K562 (cell line): Measurements from ENCODE around the gene SF3B3.

Experiments used
- JUNB ChIP-seq: fragments of 450-650 bp; formaldehyde crosslinking; conservative IDR thresholded peaks from 2 replicates; pipeline ENCODE4 v1.4.0; 2020; ENCODE audit warnings: mild to moderate bottlenecking
- KLF6 ChIP-seq: fragments of 250-450 bp; sonication (Bioruptor Pico); IDR thresholded peaks from 2 replicates; pipeline ENCODE4 v1.4.0; 2020; ENCODE audit warnings: mild to moderate bottlenecking, moderate library complexity, borderline replicate concordance
- SIN3A ChIP-seq, 2 experiments: fragments of 150-350 bp in 1 of 2; IDR thresholded peaks; 2 replicates each; pipeline ENCODE4 v1.6.1; 2011 to 2016; ENCODE audit warnings: borderline replicate concordance in 2 of 2, low read depth in 2 of 2, low read length in 2 of 2, mild to moderate bottlenecking in 2 of 2, moderate library complexity in 2 of 2; ENCODE audit not compliant: control insufficient read depth in 1 of 2
- SP1 ChIP-seq: sonication (generic); formaldehyde crosslinking; IDR thresholded peaks from 2 replicates; pipeline ENCODE4 v1.8.1; 2022; ENCODE audit warnings: mild to moderate bottlenecking, missing genetic modification reagents
- ZNF124 ChIP-seq: sonication (generic); formaldehyde crosslinking; IDR thresholded peaks from 2 replicates; pipeline ENCODE4 v1.8.1; 2022; ENCODE audit warnings: missing genetic modification reagents
- ZNF311 ChIP-seq: fragments of 250-450 bp; sonication (Bioruptor Pico); IDR thresholded peaks from 2 replicates; pipeline ENCODE4 v1.4.0; 2020; ENCODE audit warnings: mild to moderate bottlenecking, moderate library complexity
- TF ChIP-seq, protein P1 (sequence below), 3 experiments: IDR thresholded peaks in 2 of 3; conservative IDR thresholded peaks in 1 of 3; 2 replicates each; pipeline ENCODE4 v1.5.1; 2011 to 2012; ENCODE audit warnings: low read length in 3 of 3, mild to moderate bottlenecking in 3 of 3, control low read depth in 2 of 3, improper control_type of control experiment in 1 of 3, inconsistent platforms in 1 of 3, low read depth in 1 of 3, mixed read lengths in 1 of 3, moderate library complexity in 1 of 3; ENCODE audit not compliant: insufficient read depth in 2 of 3

DNA sequence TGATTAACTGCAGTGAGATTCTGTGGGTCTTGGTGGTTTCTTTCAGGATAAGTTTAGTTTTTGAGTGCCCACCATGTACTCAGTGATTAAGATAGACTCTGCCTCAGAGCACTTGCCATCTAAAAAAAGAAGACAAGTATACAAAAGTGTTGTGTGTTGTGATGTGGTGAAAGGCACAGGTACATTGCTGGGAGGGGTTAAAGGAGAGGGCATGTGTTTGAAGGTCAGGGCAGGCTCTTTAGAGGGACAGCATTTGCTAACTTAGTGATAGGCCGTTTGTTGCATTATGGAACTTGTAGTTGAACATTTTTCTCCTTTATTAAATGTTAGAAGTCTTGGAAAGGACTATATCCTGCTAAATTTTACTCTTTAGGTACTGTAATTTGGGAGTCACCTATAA, 26.5 kb downstream of the SF3B3 start:
- TF ChIP-seq, protein P1, sequence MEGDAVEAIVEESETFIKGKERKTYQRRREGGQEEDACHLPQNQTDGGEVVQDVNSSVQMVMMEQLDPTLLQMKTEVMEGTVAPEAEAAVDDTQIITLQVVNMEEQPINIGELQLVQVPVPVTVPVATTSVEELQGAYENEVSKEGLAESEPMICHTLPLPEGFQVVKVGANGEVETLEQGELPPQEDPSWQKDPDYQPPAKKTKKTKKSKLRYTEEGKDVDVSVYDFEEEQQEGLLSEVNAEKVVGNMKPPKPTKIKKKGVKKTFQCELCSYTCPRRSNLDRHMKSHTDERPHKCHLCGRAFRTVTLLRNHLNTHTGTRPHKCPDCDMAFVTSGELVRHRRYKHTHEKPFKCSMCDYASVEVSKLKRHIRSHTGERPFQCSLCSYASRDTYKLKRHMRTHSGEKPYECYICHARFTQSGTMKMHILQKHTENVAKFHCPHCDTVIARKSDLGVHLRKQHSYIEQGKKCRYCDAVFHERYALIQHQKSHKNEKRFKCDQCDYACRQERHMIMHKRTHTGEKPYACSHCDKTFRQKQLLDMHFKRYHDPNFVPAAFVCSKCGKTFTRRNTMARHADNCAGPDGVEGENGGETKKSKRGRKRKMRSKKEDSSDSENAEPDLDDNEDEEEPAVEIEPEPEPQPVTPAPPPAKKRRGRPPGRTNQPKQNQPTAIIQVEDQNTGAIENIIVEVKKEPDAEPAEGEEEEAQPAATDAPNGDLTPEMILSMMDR (IDR thresholded peaks at IDR 0.05 in 2 of 3, conservative IDR thresholded peaks at IDR 0.05 in 1 of 3; ENCODE audit: insufficient read depth in 2 of 3, low read depth in 1 of 3, low read length in 3 of 3), result no peak
- no peak for TF ChIP-seq SIN3A (IDR thresholded peaks at IDR 0.05; ENCODE audit: borderline replicate concordance in 2 of 2, control insufficient read depth in 1 of 2, low read depth in 2 of 2, low read length in 2 of 2)
- no peak for TF ChIP-seq KLF6
- TF ChIP-seq JUNB (CRISPR knock-in tag), result no peak
- TF ChIP-seq SP1 (CRISPR knock-in tag), result no peak
- TF ChIP-seq ZNF311 (CRISPR knock-in tag), result no peak
- TF ChIP-seq ZNF124, result no peak
